Adipocyte (in vitro differentiated cells): ENCODE data around the gene PSPC1.
"Not testable (repeated sequence)": the region's sequence is repeated elsewhere in the genome, so short reads cannot be mapped to it uniquely, and the experiment has no call there.

Experiments
- DNase-seq: peaks from one replicate; pipeline ENCODE4 v3.0.0-alpha.2; 2015; ENCODE audit warnings: low read depth
- H3K27me3 ChIP-seq: replicated peaks from 2 replicates; pipeline ENCODE4 v1.7.0; 2013; ENCODE audit warnings: mild to moderate bottlenecking, low read length, moderate library complexity; ENCODE audit not compliant: control insufficient read depth, insufficient read depth
- H3K36me3 ChIP-seq: 2 replicates; pipeline ENCODE4 v1.7.0; 2013; ENCODE audit warnings: low read length, mild to moderate bottlenecking, moderate library complexity; ENCODE audit not compliant: control insufficient read depth, insufficient read depth, severe bottlenecking
- H3K4me1 ChIP-seq: 2 replicates; pipeline ENCODE4 v1.7.0; 2013; ENCODE audit warnings: mild to moderate bottlenecking, low read length, moderate library complexity; ENCODE audit not compliant: control insufficient read depth, insufficient read depth
- H3K4me3 ChIP-seq: 2 replicates; pipeline ENCODE4 v1.7.0; 2013; ENCODE audit warnings: mild to moderate bottlenecking, low read length, moderate library complexity
- H3K9ac ChIP-seq: 2 replicates; pipeline ENCODE4 v1.7.0; 2013; ENCODE audit warnings: mild to moderate bottlenecking, low read length, moderate library complexity
- H3K9me3 ChIP-seq: 2 replicates; pipeline ENCODE4 v1.7.0; 2013; ENCODE audit warnings: mild to moderate bottlenecking, low read length, moderate library complexity; ENCODE audit not compliant: control insufficient read depth

The PSPC1 gene, protein sequence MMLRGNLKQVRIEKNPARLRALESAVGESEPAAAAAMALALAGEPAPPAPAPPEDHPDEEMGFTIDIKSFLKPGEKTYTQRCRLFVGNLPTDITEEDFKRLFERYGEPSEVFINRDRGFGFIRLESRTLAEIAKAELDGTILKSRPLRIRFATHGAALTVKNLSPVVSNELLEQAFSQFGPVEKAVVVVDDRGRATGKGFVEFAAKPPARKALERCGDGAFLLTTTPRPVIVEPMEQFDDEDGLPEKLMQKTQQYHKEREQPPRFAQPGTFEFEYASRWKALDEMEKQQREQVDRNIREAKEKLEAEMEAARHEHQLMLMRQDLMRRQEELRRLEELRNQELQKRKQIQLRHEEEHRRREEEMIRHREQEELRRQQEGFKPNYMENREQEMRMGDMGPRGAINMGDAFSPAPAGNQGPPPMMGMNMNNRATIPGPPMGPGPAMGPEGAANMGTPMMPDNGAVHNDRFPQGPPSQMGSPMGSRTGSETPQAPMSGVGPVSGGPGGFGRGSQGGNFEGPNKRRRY

GRCh38 chr13:19782727-19783682, at the start of gene PSPC1:
TSS of gene PSPC1 (minus strand) at chr13:19782945. CDS start at chr13:19782757, 188 bp downstream.
- H3K27me3 ChIP-seq, H3K9me3 ChIP-seq, H3K36me3 ChIP-seq, H3K4me1 ChIP-seq: not testable (repeated sequence)
- peak; percentile 99 for DNase-seq
- peak within 1 kb of the TSS; percentile 93 for H3K4me3 ChIP-seq
- peak within 1 kb of the TSS; percentile 93 for H3K9ac ChIP-seq

- H3K27me3 ChIP-seq: no peaks in the 10 kb centered on the region
- no peak for DNase-seq
- H3K36me3 ChIP-seq: peaks cover 38% of the 10 kb centered on the region
Measured at GRCh38 chr13:19822673-19823072, 39.9 kb upstream of the PSPC1 start.

GRCh38 chr13:19818223-19818842, 35.6 kb upstream of the PSPC1 start:
- H3K27me3 ChIP-seq: no peaks in the 10 kb centered on the region
- no peak overlapping the region for H3K9ac ChIP-seq
- peaks cover 23% of the 10 kb centered on the region for H3K36me3 ChIP-seq
- peaks cover 9% of the 10 kb centered on the region for H3K4me1 ChIP-seq
- H3K9me3 ChIP-seq: no peaks in the 10 kb centered on the region
- no peak overlapping the region for H3K4me3 ChIP-seq
- DNase-seq: no peak

More at GRCh38 chr13:19822673-19823072, 39.9 kb upstream of the PSPC1 start:
- H3K4me1 ChIP-seq: peaks cover 9% of the 10 kb centered on the region
- H3K9me3 ChIP-seq: no peaks in the 10 kb centered on the region
- H3K9ac ChIP-seq: no peak overlapping the region
- H3K4me3 ChIP-seq: no peak overlapping the region

DNA sequence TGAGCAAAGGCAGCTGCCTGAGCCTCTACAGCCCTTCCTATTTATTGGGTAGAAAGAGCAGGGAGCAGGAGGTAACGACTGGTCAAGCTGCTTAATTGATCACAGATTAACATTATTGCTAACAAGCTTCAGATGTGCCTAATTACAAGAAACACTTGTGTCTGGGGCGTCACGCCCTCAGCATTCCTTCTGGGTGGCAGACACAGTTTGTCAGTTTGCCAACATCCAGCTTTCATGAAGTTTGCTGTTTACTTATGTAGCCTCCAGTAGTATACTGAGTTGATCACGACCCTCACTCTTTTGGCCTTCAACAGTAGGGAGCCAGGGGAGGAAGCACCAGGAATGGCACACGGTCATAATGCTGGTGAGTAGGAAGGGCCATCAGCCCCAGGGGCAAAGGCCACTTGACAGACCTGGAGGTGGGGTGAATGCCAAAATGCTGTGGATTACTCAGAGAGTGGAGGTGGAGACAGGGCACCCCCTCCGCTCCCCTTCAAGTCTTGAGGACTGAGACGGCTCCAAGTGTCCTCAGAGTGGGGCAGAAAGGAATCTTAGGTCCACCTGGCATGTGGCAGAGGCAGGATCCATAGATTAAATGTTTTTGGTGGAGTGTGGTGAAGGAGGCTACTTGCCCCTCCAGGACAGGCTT, 34.9 kb upstream of the PSPC1 start:
- Histone ChIP-seq H3K4me3 (no peak overlapping the region), H3K36me3 (peaks cover 23% of the 10 kb centered on the region), H3K9ac (no peak overlapping the region), H3K9me3 (no peaks in the 10 kb centered on the region), H3K27me3 (no peaks in the 10 kb centered on the region), H3K4me1 (peaks cover 7% of the 10 kb centered on the region)
- DNase-seq: no peak

GRCh38 chr13:19817106-19817505, 34.4 kb upstream of the PSPC1 start:
- Histone ChIP-seq H3K36me3 (peaks cover 23% of the 10 kb centered on the region), H3K9ac (no peak overlapping the region), H3K27me3 (no peaks in the 10 kb centered on the region), H3K4me3 (no peak overlapping the region), H3K4me1 (peaks cover 1% of the 10 kb centered on the region), H3K9me3 (no peaks in the 10 kb centered on the region)
- no peak for DNase-seq

DNA sequence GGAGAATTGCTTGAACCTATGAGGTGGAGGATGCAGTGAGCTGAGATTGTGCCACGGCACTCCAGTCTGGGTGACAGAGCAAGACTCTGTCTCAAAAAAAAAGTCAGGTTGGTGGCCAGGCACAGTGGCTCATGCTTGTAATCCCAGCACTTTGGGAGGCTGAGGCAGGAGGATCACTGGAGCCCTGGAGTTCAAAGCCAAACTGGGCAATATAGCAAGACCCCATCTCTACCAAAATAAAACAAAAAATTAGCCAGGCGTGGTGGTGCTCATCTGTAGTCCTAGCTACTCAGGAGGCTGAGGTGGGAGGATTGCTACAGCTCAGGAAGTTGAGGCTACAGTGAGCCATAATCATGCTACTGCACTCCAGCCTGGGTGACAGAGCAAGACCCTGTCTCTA, 33.1 kb upstream of the PSPC1 start:
- H3K4me3 ChIP-seq, H3K9me3 ChIP-seq, H3K9ac ChIP-seq, H3K27me3 ChIP-seq, H3K4me1 ChIP-seq, DNase-seq: not testable (repeated sequence)
- H3K36me3 ChIP-seq: peaks cover 23% of the 10 kb centered on the region

GRCh38 chr13:19810996-19811881, 28.5 kb upstream of the PSPC1 start:
- Histone ChIP-seq H3K36me3 (peaks cover 9% of the 10 kb centered on the region), H3K9me3 (no peaks in the 10 kb centered on the region), H3K4me3 (no peak overlapping the region), H3K27me3 (no peaks in the 10 kb centered on the region), H3K4me1 (no peaks in the 10 kb centered on the region), H3K9ac (no peak overlapping the region)
- peak; percentile 7 for DNase-seq

DNA sequence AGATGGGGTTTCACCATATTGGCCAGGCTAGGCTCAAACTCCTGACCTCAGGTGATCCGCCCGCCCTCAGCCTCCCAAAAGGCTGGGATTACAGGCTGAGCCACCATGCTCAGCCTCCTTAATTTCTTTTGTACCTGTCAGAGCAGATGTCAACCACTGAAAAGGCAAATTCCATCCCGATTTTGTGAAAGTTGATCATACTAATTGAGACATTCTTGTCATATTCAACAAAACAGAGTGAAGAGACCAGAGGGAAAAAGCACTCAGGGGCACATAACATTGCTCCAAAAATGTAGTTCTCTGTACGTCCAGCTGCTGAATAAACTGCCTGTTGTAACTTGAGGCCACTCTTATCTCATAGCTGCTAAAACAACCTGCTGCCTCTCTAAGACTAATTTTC, 27.4 kb upstream of the PSPC1 start:
- Histone ChIP-seq H3K9me3 (no peaks in the 10 kb centered on the region), H3K9ac (no peak overlapping the region), H3K27me3 (no peaks in the 10 kb centered on the region), H3K4me1 (no peaks in the 10 kb centered on the region), H3K36me3 (peaks cover 11% of the 10 kb centered on the region), H3K4me3 (no peak overlapping the region)
- no peak for DNase-seq

- no peak for DNase-seq
- H3K9ac ChIP-seq: no peak overlapping the region
- H3K27me3 ChIP-seq: no peaks in the 10 kb centered on the region
- H3K36me3 ChIP-seq: peaks cover 11% of the 10 kb centered on the region
- no peak overlapping the region for H3K4me3 ChIP-seq
- H3K4me1 ChIP-seq: no peaks in the 10 kb centered on the region
- H3K9me3 ChIP-seq: no peaks in the 10 kb centered on the region
Measured at GRCh38 chr13:19805765-19806164, 23.0 kb upstream of the PSPC1 start.

GRCh38 chr13:19795956-19796355, 13.2 kb upstream of the PSPC1 start:
- H3K9ac ChIP-seq: no peak overlapping the region
- no peak overlapping the region for H3K4me3 ChIP-seq
- no peaks in the 10 kb centered on the region for H3K36me3 ChIP-seq
- peaks cover 15% of the 10 kb centered on the region for H3K4me1 ChIP-seq
- no peak for DNase-seq
- H3K27me3 ChIP-seq: no peaks in the 10 kb centered on the region
- no peaks in the 10 kb centered on the region for H3K9me3 ChIP-seq
